Spleen (tissue), 11 donors: Measurements from ENCODE around the gene STK4. TPM values are rescaled to one million over a fixed set of nuclear protein-coding genes. Genes with fewer than 3 reads are reported as not detected.

Source experiments
- DNase-seq: peaks from one replicate; pipeline ENCODE4 v3.0.0-alpha.2; 2020
- H3K27ac ChIP-seq, 8 donors: fragments of 200-600 bp; sonication (generic) in 7 of 8; 1 replicate in 4 of 8; 2 replicates in 4 of 8; pipeline versions ENCODE4 v1.5.0 to v1.8.0; 2016 to 2021; ENCODE audit warnings: inconsistent platforms in 4 of 8, mild to moderate bottlenecking in 4 of 8, moderate library complexity in 1 of 8
- H3K27me3 ChIP-seq, 7 donors: fragments of 200-600 bp; sonication (generic) in 6 of 7; replicated peaks in 1 of 7; 1 replicate in 4 of 7; 2 replicates in 3 of 7; pipeline versions ENCODE4 v1.5.0 to v1.8.0; 2016 to 2021; ENCODE audit warnings: inconsistent platforms in 3 of 7, mild to moderate bottlenecking in 1 of 7
- H3K36me3 ChIP-seq, 6 donors: fragments of 200-600 bp; sonication (generic) in 5 of 6; 1 replicate in 4 of 6; 2 replicates in 2 of 6; pipeline versions ENCODE4 v1.5.0 to v1.8.0; 2016 to 2021; ENCODE audit warnings: inconsistent platforms in 2 of 6
- H3K4me1 ChIP-seq, 6 donors: fragments of 200-600 bp; sonication (generic) in 5 of 6; 1 replicate in 3 of 6; 2 replicates in 3 of 6; pipeline versions ENCODE4 v1.5.0 to v1.8.0; 2016 to 2021; ENCODE audit warnings: inconsistent platforms in 3 of 6
- H3K4me3 ChIP-seq, 8 donors: fragments of 200-600 bp; sonication (generic) in 7 of 8; 1 replicate in 4 of 8; 2 replicates in 4 of 8; pipeline versions ENCODE4 v1.5.0 to v1.8.0; 2016 to 2021; ENCODE audit warnings: inconsistent platforms in 4 of 8, mild to moderate bottlenecking in 4 of 8, moderate library complexity in 2 of 8
- H3K9me3 ChIP-seq, 8 donors: fragments of 200-600 bp; sonication (generic) in 7 of 8; 1 replicate in 4 of 8; 2 replicates in 4 of 8; pipeline versions ENCODE4 v1.5.0 to v1.8.0; 2016 to 2021; ENCODE audit warnings: inconsistent platforms in 4 of 8
- POLR2A ChIP-seq, 3 donors: fragments of 450-650 bp; IDR thresholded peaks; one replicate each; pipeline ENCODE4 v1.5.1; 2017; ENCODE audit warnings: antibody characterized with exemption in 3 of 3, mild to moderate bottlenecking in 1 of 3
- POLR2AphosphoS5 ChIP-seq, 3 donors: sonication (generic); formaldehyde crosslinking; IDR thresholded peaks; one replicate each; pipeline ENCODE4 v1.5.1; 2017; ENCODE audit warnings: antibody characterized with exemption in 3 of 3
- WGBS, 5 donors: extraction: QIAGEN DNeasy Blood & Tissue Kit in 3 of 5; methylation state at CpG; one replicate each; pipeline versions ENCODE4 v1.1.5 to v1.1.7; 2013 to 2018; 5-methylcytosine and 5-hydroxymethylcytosine counted together
- intact Hi-C: fragments of 100-400 bp; cut with DNase I; formaldehyde crosslinking; loops from one replicate; pipeline ENCODE4 v1.15.0; 2023; ENCODE audit warnings: low total_unique reads
- polyA plus RNA-seq, 3 donors: library from polyadenylated mRNA; stranded (reverse); fragments of 200-250 nt; gene quantifications; one replicate each; pipeline ENCODE4 v1.2.1, GENCODE V29; 2013
- total RNA-seq, 7 donors: library from RNA; depleted of rRNA in 3 of 7; stranded (reverse); fragments of >200 nt in 3 of 7; fragmentation: NEBNext Ultra II Directional in 4 of 7; extraction: Animal tissue kit (Norgen Biotek cat#: 25700) in 4 of 7; gene quantifications; one replicate each; pipeline versions ENCODE4 v1.1.0 to v1.2.1, GENCODE V29; 2016 to 2021
- TF ChIP-seq, protein P1 (sequence below), 11 experiments: fragments of 200-600 bp in 7 of 11; fragments of 450-650 bp in 4 of 11; sonication (generic) in 4 of 11; IDR thresholded peaks in 8 of 11; conservative IDR thresholded peaks in 3 of 11; 1 replicate in 7 of 11; 2 replicates in 4 of 11; pipeline versions ENCODE4 v1.4.0 to v1.8.0; 2016 to 2021; ENCODE audit warnings: antibody characterized with exemption in 11 of 11, inconsistent platforms in 4 of 11, mild to moderate bottlenecking in 1 of 11
- donor health status: healthy with polysubstance abuse.
- donor health status: DM: no; HTN: no; CAD: no; lungs with moderate emphysema.
- donor health status: DM: no; HTN: no; CAD: no.
- donor health status: Bipolar disorder and iron deficiency.
- donor health status: healthy.
- donor health status: DM: no; HTN: no; CAD: no.
- donor health status: DM: yes; HTN: yes; CAD: no.

The STK4 gene
- total and polyA plus RNA-seq, 10 donors, result 19.0 to 241 (median 124) TPM

DNA sequence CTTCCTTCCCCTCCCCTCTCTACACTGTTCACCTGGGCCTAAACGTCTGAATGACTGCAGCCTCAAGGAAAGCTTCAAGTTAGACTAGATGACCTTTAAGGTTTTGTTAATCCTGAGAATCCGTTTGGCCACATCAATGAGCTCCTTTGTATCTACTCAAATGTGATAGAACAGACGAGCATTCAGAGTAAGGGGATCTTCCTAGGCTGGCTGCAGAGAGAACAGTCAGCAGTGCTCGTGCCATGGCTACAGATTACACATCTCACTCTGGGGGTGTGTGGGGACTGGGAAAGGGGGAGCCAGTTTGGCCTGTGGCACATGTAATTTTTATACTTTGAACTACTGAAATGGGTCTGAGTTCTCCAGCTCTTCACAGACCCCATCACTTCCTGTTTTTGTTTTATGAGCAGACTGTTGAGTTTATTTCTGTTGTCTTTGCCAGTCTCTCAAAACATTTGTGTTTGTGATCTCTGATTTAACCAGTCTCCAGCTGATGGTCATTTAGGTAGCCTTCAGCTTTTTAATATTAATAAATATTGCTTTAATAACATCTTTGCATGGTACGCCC is 83.7 kb downstream of the STK4 start:
- WGBS, 5 donors, result 49 to 59% (median 54%) methylated on average over 5 of the region's 5 CpGs
- Histone ChIP-seq H3K36me3 (peaks cover 0 to 71% (median 17%) of the 10 kb centered on the region in 6 donors), H3K27ac (peak overlapping the region in 6 of 8 donors; percentile 23 to 78 (median 52)), H3K9me3 (no peaks in the 10 kb centered on the region), H3K4me3 (no peak overlapping the region), H3K27me3 (no peaks in the 10 kb centered on the region), H3K4me1 (peaks cover 37 to 92% (median 70%) of the 10 kb centered on the region in 6 donors)
- intact Hi-C loops, result no loop called here
- DNase-seq, result no peak
- no peak for TF ChIP-seq POLR2A (IDR thresholded peaks at IDR 0.05)
- no peak for TF ChIP-seq POLR2AphosphoS5 (IDR thresholded peaks at IDR 0.05)
- TF ChIP-seq, protein P1, sequence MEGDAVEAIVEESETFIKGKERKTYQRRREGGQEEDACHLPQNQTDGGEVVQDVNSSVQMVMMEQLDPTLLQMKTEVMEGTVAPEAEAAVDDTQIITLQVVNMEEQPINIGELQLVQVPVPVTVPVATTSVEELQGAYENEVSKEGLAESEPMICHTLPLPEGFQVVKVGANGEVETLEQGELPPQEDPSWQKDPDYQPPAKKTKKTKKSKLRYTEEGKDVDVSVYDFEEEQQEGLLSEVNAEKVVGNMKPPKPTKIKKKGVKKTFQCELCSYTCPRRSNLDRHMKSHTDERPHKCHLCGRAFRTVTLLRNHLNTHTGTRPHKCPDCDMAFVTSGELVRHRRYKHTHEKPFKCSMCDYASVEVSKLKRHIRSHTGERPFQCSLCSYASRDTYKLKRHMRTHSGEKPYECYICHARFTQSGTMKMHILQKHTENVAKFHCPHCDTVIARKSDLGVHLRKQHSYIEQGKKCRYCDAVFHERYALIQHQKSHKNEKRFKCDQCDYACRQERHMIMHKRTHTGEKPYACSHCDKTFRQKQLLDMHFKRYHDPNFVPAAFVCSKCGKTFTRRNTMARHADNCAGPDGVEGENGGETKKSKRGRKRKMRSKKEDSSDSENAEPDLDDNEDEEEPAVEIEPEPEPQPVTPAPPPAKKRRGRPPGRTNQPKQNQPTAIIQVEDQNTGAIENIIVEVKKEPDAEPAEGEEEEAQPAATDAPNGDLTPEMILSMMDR (IDR thresholded peaks at IDR 0.05 in 8 of 11, conservative IDR thresholded peaks at IDR 0.05 in 3 of 11), result no peak

DNA sequence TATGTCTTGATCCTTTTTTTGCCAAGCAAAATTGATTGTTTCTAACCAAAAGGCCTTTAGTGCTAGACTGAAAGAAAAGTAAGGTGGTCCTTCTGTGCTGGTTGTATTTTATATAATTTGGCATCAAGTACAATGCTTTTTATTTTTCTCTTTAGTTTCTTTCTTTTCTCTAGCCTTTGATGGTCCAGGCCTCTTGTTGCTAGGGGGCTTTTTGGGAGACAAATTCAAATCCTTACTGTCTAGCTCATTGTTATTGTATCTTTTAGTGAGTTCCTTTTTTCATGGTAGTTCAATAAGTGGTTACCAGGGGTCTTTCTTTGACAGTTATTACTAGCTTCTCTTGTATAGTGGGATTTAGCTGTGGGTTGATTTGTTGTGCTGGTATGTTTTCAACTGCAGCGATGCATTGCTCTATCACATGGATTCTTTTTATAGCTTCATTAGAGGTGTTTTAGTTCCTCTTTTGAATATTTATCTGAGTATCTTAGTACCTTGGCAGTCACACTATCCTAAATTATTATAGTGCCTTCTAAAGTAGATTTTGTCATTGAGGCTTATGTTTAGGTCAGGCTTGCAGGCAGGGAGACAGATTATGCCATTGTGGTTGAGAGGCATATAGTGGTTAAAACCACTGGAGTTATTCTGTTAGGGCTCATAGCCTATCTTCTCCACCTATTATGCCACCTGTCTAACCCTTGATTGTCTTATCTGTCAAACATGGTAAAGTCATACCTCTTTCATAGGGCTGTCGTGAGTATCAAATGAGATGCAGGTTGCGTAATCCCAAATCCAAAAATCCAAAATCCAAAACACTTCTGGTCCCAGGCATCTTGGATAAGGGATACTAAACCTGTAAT is 85.1 kb downstream of the STK4 start:
- DNase-seq, result no peak
- 66 to 72% (median 69%) methylated on average over 3 of the region's 3 CpGs for WGBS, 5 donors

DNA sequence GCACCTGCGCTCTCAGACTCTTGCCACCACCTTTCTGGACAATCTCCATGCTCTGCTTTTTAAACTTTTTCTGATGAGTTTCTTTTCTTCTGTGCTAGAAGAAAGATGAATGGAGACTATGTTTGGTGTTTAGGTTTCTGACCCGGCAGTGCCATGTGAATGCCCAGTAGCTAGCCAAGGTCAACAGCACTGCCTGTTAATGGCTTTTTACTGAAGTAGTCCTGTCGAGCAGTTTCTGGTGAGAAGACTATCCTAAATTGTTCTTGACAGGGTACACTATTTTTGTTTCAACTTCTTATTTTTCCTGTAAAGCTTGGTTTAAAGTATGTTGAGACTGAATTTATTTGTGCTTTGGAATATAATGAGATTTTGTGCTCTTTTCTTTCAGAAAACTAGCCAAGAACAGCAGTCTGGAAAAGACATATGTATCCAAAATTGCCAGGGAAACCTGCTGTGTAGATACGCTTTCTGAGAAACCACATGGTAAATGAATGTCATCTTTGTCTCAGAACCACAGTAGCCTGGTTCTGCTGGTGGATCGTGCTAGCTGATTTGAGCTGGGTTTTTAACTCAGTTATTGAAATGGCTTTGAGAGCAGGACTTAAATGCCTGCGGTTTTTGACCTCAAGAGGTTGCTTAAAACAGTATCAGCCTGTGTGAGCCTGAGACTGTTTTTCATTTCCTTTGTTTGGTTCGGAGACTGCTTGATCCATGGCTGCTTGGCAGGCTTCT is 86.6 kb downstream of the STK4 start:
- H3K27ac ChIP-seq, result peak overlapping the region in 7 of 8 donors; percentile 7 to 78 (median 36)
- no peak overlapping the region for H3K4me3 ChIP-seq
- WGBS, 5 donors, result 61 to 79% (median 71%) methylated on average over 7 of the region's 7 CpGs
- DNase-seq, result no peak
- intact Hi-C loops, result no loop called here
- no peaks in the 10 kb centered on the region for H3K9me3 ChIP-seq
- TF ChIP-seq POLR2AphosphoS5 (IDR thresholded peaks at IDR 0.05) (no peak), POLR2A (IDR thresholded peaks at IDR 0.05) (no peak)
- TF ChIP-seq, protein P1 (IDR thresholded peaks at IDR 0.05 in 8 of 11, conservative IDR thresholded peaks at IDR 0.05 in 3 of 11), result no peak
- H3K4me1 ChIP-seq, result peaks cover 37 to 96% (median 62%) of the 10 kb centered on the region in 6 donors
- H3K27me3 ChIP-seq, result no peaks in the 10 kb centered on the region
- peaks cover 0 to 74% (median 22%) of the 10 kb centered on the region in 6 donors for H3K36me3 ChIP-seq

More for the DNA sequence above, 85.1 kb downstream of the STK4 start:
- intact Hi-C loops, result no loop called here
- Histone ChIP-seq H3K9me3 (no peaks in the 10 kb centered on the region), H3K4me3 (no peak overlapping the region), H3K27ac (peak overlapping the region in 6 of 8 donors; percentile 7 to 78 (median 34)), H3K27me3 (no peaks in the 10 kb centered on the region), H3K4me1 (peaks cover 37 to 93% (median 63%) of the 10 kb centered on the region in 6 donors), H3K36me3 (peaks cover 0 to 71% (median 15%) of the 10 kb centered on the region in 6 donors)
- no peak for TF ChIP-seq POLR2A (IDR thresholded peaks at IDR 0.05)
- TF ChIP-seq POLR2AphosphoS5 (IDR thresholded peaks at IDR 0.05), result no peak
- TF ChIP-seq, protein P1 (IDR thresholded peaks at IDR 0.05 in 8 of 11, conservative IDR thresholded peaks at IDR 0.05 in 3 of 11), result no peak
